ENCODE measurements around the gene TCF3.
"Not testable (repeated sequence)": the region's sequence is repeated elsewhere in the genome, so short reads cannot be mapped to it uniquely, and the experiment has no call there.

TCF3 gene

GRCh38 chr19:1650650-1651567 lies 1.5 kb downstream of the TCF3 start:
- DNase-seq, result peak; percentile 55

GRCh38 chr19:1649706-1650649 lies 2.4 kb downstream of the TCF3 start:
- no peak for DNase-seq

GRCh38 chr19:1648920-1649541 lies 3.4 kb downstream of the TCF3 start:
- DNase-seq, result no peak

- DNase-seq, result no peak
Measured at GRCh38 chr19:1648459-1648849, 4.0 kb downstream of the TCF3 start.

- no peak for DNase-seq
Measured at GRCh38 chr19:1647501-1648458, 4.6 kb downstream of the TCF3 start.

GRCh38 chr19:1646659-1647453 lies 5.6 kb downstream of the TCF3 start:
- DNase-seq, result no peak

GRCh38 chr19:1646149-1646548 lies 6.3 kb downstream of the TCF3 start:
- no peak for DNase-seq

GRCh38 chr19:1645299-1645698 lies 7.1 kb downstream of the TCF3 start:
- no peak for DNase-seq

- DNase-seq, result no peak
Measured at GRCh38 chr19:1644070-1644469, 8.3 kb downstream of the TCF3 start.

- DNase-seq, result not testable (repeated sequence)
Measured at GRCh38 chr19:1640893-1641448, 11.4 kb downstream of the TCF3 start.

GRCh38 chr19:1636325-1637236 lies 15.8 kb downstream of the TCF3 start:
- no peak for DNase-seq

GRCh38 chr19:1634938-1635243 lies 17.5 kb downstream of the TCF3 start:
- DNase-seq, result no peak

- no peak for DNase-seq
Measured at GRCh38 chr19:1634242-1634937, 18.0 kb downstream of the TCF3 start.

- no peak for DNase-seq
Measured at GRCh38 chr19:1633269-1633826, 19.1 kb downstream of the TCF3 start.

- DNase-seq, result no peak
Measured at GRCh38 chr19:1632462-1633268, 19.8 kb downstream of the TCF3 start.

GRCh38 chr19:1631557-1632100 lies 20.8 kb downstream of the TCF3 start:
- no peak for DNase-seq

GRCh38 chr19:1630811-1631210 lies 21.6 kb downstream of the TCF3 start:
- no peak for DNase-seq

GRCh38 chr19:1630012-1630411 lies 22.4 kb downstream of the TCF3 start:
- DNase-seq, result no peak

Measured in activated CD4-positive, alpha-beta T cell treated with anti-CD3 and anti-CD28 coated beads, Interleukin-2, amount 50 U/mL, for 1 hour (primary cell).